ENCODE data around the gene NEK10. TPM values are rescaled to one million over a fixed set of nuclear protein-coding genes. Genes with fewer than 3 reads are reported as not detected.

Gene NEK10
- polyA plus RNA-seq, 6 donors from 2014 or later, result 0.35 TPM; not detected in 5

GRCh38 chr3:27138562-27138961, 230.6 kb downstream of the NEK10 start:
- peaks cover 0 to 5% of the 10 kb centered on the region in 2 donors for H3K36me3 Mint-ChIP-seq
- ATAC-seq (ENCODE audit: low read depth in 2 of 2) (no peak), DNase-seq (no peak)
- H3K27me3 Mint-ChIP-seq, result peaks cover 0 to 7% (median 4%) of the 10 kb centered on the region in 3 donors
- peaks cover 0 to 10% (median 2%) of the 10 kb centered on the region in 7 donors for H3K9me3 Mint-ChIP-seq
- H3K4me1 Mint-ChIP-seq, result no peaks in the 10 kb centered on the region
- no peak overlapping the region for H3K27ac Mint-ChIP-seq
- peak overlapping the region in 1 of 8 donors; percentile 44 for H3K4me3 Mint-ChIP-seq

- no peak for DNase-seq
- no peak overlapping the region for H3K27ac Mint-ChIP-seq
- H3K9me3 Mint-ChIP-seq, result peaks cover 0 to 10% (median 2%) of the 10 kb centered on the region in 7 donors
- peak overlapping the region in 1 of 8 donors; percentile 44 for H3K4me3 Mint-ChIP-seq
- no peaks in the 10 kb centered on the region for H3K4me1 Mint-ChIP-seq
- H3K27me3 Mint-ChIP-seq, result peaks cover 0 to 7% (median 4%) of the 10 kb centered on the region in 3 donors
- no peak for ATAC-seq (ENCODE audit: low read depth in 2 of 2)
- peaks cover 0 to 5% of the 10 kb centered on the region in 2 donors for H3K36me3 Mint-ChIP-seq
Observed at GRCh38 chr3:27138005-27138404, 231.2 kb downstream of the NEK10 start.

GRCh38 chr3:27134171-27134796, 234.9 kb downstream of the NEK10 start:
- no peaks in the 10 kb centered on the region for H3K9me3 Mint-ChIP-seq
- peak; percentile 36 for DNase-seq
- H3K27ac Mint-ChIP-seq, result no peak overlapping the region
- peak; percentile 41 to 60 for ATAC-seq (ENCODE audit: low read depth in 2 of 2)
- no peaks in the 10 kb centered on the region for H3K36me3 Mint-ChIP-seq
- H3K4me1 Mint-ChIP-seq, result no peaks in the 10 kb centered on the region
- H3K27me3 Mint-ChIP-seq, result peaks cover 0 to 2% (median 1%) of the 10 kb centered on the region in 3 donors
- no peak overlapping the region for H3K4me3 Mint-ChIP-seq

GRCh38 chr3:27133060-27133459, 236.1 kb downstream of the NEK10 start:
- Mint-ChIP-seq H3K27me3 (no peaks in the 10 kb centered on the region), H3K4me1 (no peaks in the 10 kb centered on the region), H3K27ac (no peak overlapping the region), H3K4me3 (no peak overlapping the region), H3K36me3 (no peaks in the 10 kb centered on the region), H3K9me3 (no peaks in the 10 kb centered on the region)
- no peak for DNase-seq
- no peak for ATAC-seq (ENCODE audit: low read depth in 2 of 2)

GRCh38 chr3:27130796-27131195, 238.4 kb downstream of the NEK10 start:
- ATAC-seq (ENCODE audit: low read depth in 2 of 2), result no peak

GRCh38 chr3:27127879-27128278, 241.3 kb downstream of the NEK10 start:
- H3K36me3 Mint-ChIP-seq, result no peaks in the 10 kb centered on the region
- no peak overlapping the region for H3K27ac Mint-ChIP-seq
- H3K27me3 Mint-ChIP-seq, result peaks cover 0 to 8% (median 0%) of the 10 kb centered on the region in 3 donors
- no peaks in the 10 kb centered on the region for H3K9me3 Mint-ChIP-seq
- no peak overlapping the region for H3K4me3 Mint-ChIP-seq
- H3K4me1 Mint-ChIP-seq, result no peaks in the 10 kb centered on the region
- no peak for ATAC-seq (ENCODE audit: low read depth in 2 of 2)
- no peak for DNase-seq

More at GRCh38 chr3:27130796-27131195, 238.4 kb downstream of the NEK10 start:
- no peak for DNase-seq
- Mint-ChIP-seq H3K4me1 (no peaks in the 10 kb centered on the region), H3K4me3 (no peak overlapping the region), H3K27ac (no peak overlapping the region), H3K36me3 (no peaks in the 10 kb centered on the region), H3K27me3 (no peaks in the 10 kb centered on the region), H3K9me3 (no peaks in the 10 kb centered on the region)

- peak overlapping the region in 1 of 6 donors; percentile 16 for H3K27ac Mint-ChIP-seq
- no peaks in the 10 kb centered on the region for H3K9me3 Mint-ChIP-seq
- no peaks in the 10 kb centered on the region for H3K4me1 Mint-ChIP-seq
- H3K27me3 Mint-ChIP-seq, result peaks cover 0 to 8% (median 0%) of the 10 kb centered on the region in 3 donors
- H3K4me3 Mint-ChIP-seq, result no peak overlapping the region
- DNase-seq (no peak), ATAC-seq (ENCODE audit: low read depth in 2 of 2) (no peak)
- no peaks in the 10 kb centered on the region for H3K36me3 Mint-ChIP-seq
Observed at GRCh38 chr3:27127195-27127594, 242.0 kb downstream of the NEK10 start.

- H3K4me1 Mint-ChIP-seq, result no peaks in the 10 kb centered on the region
- H3K4me3 Mint-ChIP-seq, result no peak overlapping the region
- no peaks in the 10 kb centered on the region for H3K36me3 Mint-ChIP-seq
- ATAC-seq (ENCODE audit: low read depth in 2 of 2), result no peak
- H3K27me3 Mint-ChIP-seq, result peaks cover 0 to 8% (median 0%) of the 10 kb centered on the region in 3 donors
- no peaks in the 10 kb centered on the region for H3K9me3 Mint-ChIP-seq
- no peak for DNase-seq
- no peak overlapping the region for H3K27ac Mint-ChIP-seq
Observed at GRCh38 chr3:27125821-27126501, 243.2 kb downstream of the NEK10 start.

GRCh38 chr3:27119639-27120038, 249.5 kb downstream of the NEK10 start:
- ATAC-seq (ENCODE audit: low read depth in 2 of 2) (no peak), DNase-seq (no peak)
- peaks cover 0 to 4% (median 0%) of the 10 kb centered on the region in 7 donors for H3K9me3 Mint-ChIP-seq
- H3K36me3 Mint-ChIP-seq, result no peaks in the 10 kb centered on the region
- no peak overlapping the region for H3K27ac Mint-ChIP-seq
- no peak overlapping the region for H3K4me3 Mint-ChIP-seq
- no peaks in the 10 kb centered on the region for H3K4me1 Mint-ChIP-seq
- peaks cover 0 to 8% (median 3%) of the 10 kb centered on the region in 3 donors for H3K27me3 Mint-ChIP-seq

- DNase-seq (no peak), ATAC-seq (ENCODE audit: low read depth in 2 of 2) (no peak)
- Mint-ChIP-seq H3K4me3 (no peak overlapping the region), H3K27ac (no peak overlapping the region), H3K9me3 (peaks cover 0 to 4% (median 0%) of the 10 kb centered on the region in 7 donors), H3K4me1 (no peaks in the 10 kb centered on the region), H3K27me3 (peaks cover 0 to 3% (median 0%) of the 10 kb centered on the region in 3 donors), H3K36me3 (no peaks in the 10 kb centered on the region)
Observed at GRCh38 chr3:27115352-27115751, 253.8 kb downstream of the NEK10 start.

- Mint-ChIP-seq H3K36me3 (no peaks in the 10 kb centered on the region), H3K4me3 (no peak overlapping the region), H3K9me3 (peaks cover 0 to 4% (median 0%) of the 10 kb centered on the region in 7 donors), H3K27ac (no peak overlapping the region), H3K27me3 (peaks cover 0 to 3% (median 0%) of the 10 kb centered on the region in 3 donors), H3K4me1 (no peaks in the 10 kb centered on the region)
- no peak for DNase-seq
- no peak for ATAC-seq (ENCODE audit: low read depth in 2 of 2)
Observed at GRCh38 chr3:27114684-27115083, 254.5 kb downstream of the NEK10 start.

GRCh38 chr3:27114129-27114528, 255.1 kb downstream of the NEK10 start:
- H3K4me3 Mint-ChIP-seq, result no peak overlapping the region
- no peaks in the 10 kb centered on the region for H3K4me1 Mint-ChIP-seq
- H3K27me3 Mint-ChIP-seq, result peaks cover 0 to 3% (median 0%) of the 10 kb centered on the region in 3 donors
- peaks cover 0 to 4% (median 0%) of the 10 kb centered on the region in 7 donors for H3K9me3 Mint-ChIP-seq
- no peak for ATAC-seq (ENCODE audit: low read depth in 2 of 2)
- no peak overlapping the region for H3K27ac Mint-ChIP-seq
- H3K36me3 Mint-ChIP-seq, result no peaks in the 10 kb centered on the region
- no peak for DNase-seq

- no peaks in the 10 kb centered on the region for H3K27me3 Mint-ChIP-seq
- H3K36me3 Mint-ChIP-seq, result no peaks in the 10 kb centered on the region
Observed at GRCh38 chr3:27110020-27110419, 259.2 kb downstream of the NEK10 start.

GRCh38 chr3:27108322-27108721, 260.9 kb downstream of the NEK10 start:
- no peak overlapping the region for H3K4me3 Mint-ChIP-seq
- DNase-seq (no peak), ATAC-seq (ENCODE audit: low read depth in 2 of 2) (no peak)
- H3K27me3 Mint-ChIP-seq, result no peaks in the 10 kb centered on the region
- no peaks in the 10 kb centered on the region for H3K9me3 Mint-ChIP-seq
- no peaks in the 10 kb centered on the region for H3K36me3 Mint-ChIP-seq
- no peaks in the 10 kb centered on the region for H3K4me1 Mint-ChIP-seq
- H3K27ac Mint-ChIP-seq, result no peak overlapping the region

More at GRCh38 chr3:27110020-27110419, 259.2 kb downstream of the NEK10 start:
- ATAC-seq (ENCODE audit: low read depth in 2 of 2) (no peak), DNase-seq (no peak)
- H3K27ac Mint-ChIP-seq, result no peak overlapping the region
- no peaks in the 10 kb centered on the region for H3K9me3 Mint-ChIP-seq
- H3K4me3 Mint-ChIP-seq, result no peak overlapping the region
- no peaks in the 10 kb centered on the region for H3K4me1 Mint-ChIP-seq

All from naive B cell (primary cell).